ENCODE results near the gene MPRIP. TPM values are rescaled to one million over a fixed set of nuclear protein-coding genes. Genes with fewer than 3 reads are reported as not detected.

MPRIP gene
- total and polyA plus RNA-seq, 12 donors: 88.5 to 234 (median 175) TPM

GRCh38 chr17:17239832-17240231 lies 197.6 kb downstream of the MPRIP start:
- Histone ChIP-seq H3K27me3 (no peaks in the 10 kb centered on the region), H3K36me3 (replicated peaks in 1 of 2) (no peaks in the 10 kb centered on the region), H3K4me3 (no peak overlapping the region), H3K27ac (no peak overlapping the region), H3K4me1 (replicated peaks in 1 of 2) (peaks cover 13 to 19% of the 10 kb centered on the region in 2 donors), H3K9me3 (replicated peaks in 1 of 3) (no peaks in the 10 kb centered on the region)
- intact Hi-C loops (cut with DNase I): no loop called here
- DNase-seq: no peak
- TF ChIP-seq CTCF (IDR thresholded peaks at IDR 0.05): no peak
- 46 to 64% (median 56%) methylated on average over 1 of the region's 1 CpG for WGBS, 4 donors

- 80 to 89% (median 84%) methylated on average over 10 of the region's 10 CpGs for WGBS, 4 donors
- TF ChIP-seq CTCF (IDR thresholded peaks at IDR 0.05) (no peak), POLR2A (IDR thresholded peaks at IDR 0.05) (no peak)
- Histone ChIP-seq H3K27me3 (no peaks in the 10 kb centered on the region), H3K4me1 (replicated peaks in 1 of 2) (peaks cover 4% of the 10 kb centered on the region in 2 donors), H3K9me3 (replicated peaks in 1 of 3) (no peaks in the 10 kb centered on the region), H3K36me3 (replicated peaks in 1 of 2) (peaks cover 0 to 13% of the 10 kb centered on the region in 2 donors), H3K4me3 (no peak overlapping the region), H3K27ac (no peak overlapping the region)
- DNase-seq: no peak
- intact Hi-C loops (cut with DNase I): no loop called here
Measured at GRCh38 chr17:17241656-17242055, 199.4 kb downstream of the MPRIP start.

- Histone ChIP-seq H3K27me3 (no peaks in the 10 kb centered on the region), H3K4me3 (no peak overlapping the region), H3K4me1 (replicated peaks in 1 of 2) (peaks cover 4% of the 10 kb centered on the region in 2 donors), H3K9me3 (replicated peaks in 1 of 3) (no peaks in the 10 kb centered on the region), H3K27ac (no peak overlapping the region), H3K36me3 (replicated peaks in 1 of 2) (peaks cover 0 to 19% of the 10 kb centered on the region in 2 donors)
- 87 to 100% (median 93%) methylated on average over 2 to 7 of the region's 7 CpGs for WGBS, 4 donors
- intact Hi-C loops (cut with DNase I): no loop called here
- TF ChIP-seq CTCF (IDR thresholded peaks at IDR 0.05) (no peak), POLR2A (IDR thresholded peaks at IDR 0.05) (no peak)
- DNase-seq: peak in 1 of 7 donors; percentile 45
Measured at GRCh38 chr17:17242246-17242645, 200.0 kb downstream of the MPRIP start.

Small RNAs within 50 kb of the gene (small RNA-seq; reads per million reads assigned to genes)
- 0 reads per million in 2 donors for gene RNU6-767P

Other genes with a start within 250 kb of the MPRIP start
- gene TNFRSF13B, start 70.3 kb upstream of the MPRIP start, total RNA-seq: not detected
- under 1 TPM in 2 of 3 donors, not detected in 1; 0.18 to 0.48 TPM for gene TNFRSF13B, start 70.3 kb upstream of the MPRIP start, polyA plus RNA-seq
- gene PLD6, start 163.9 kb downstream of the MPRIP start, total RNA-seq: 10 to 100 TPM in 1 of 9 donors, 1 to 10 TPM in 8; 1.9 to 14.2 (median 3.3) TPM
- 1 to 10 TPM; 3.1 to 5.1 (median 3.1) TPM for gene PLD6, start 163.9 kb downstream of the MPRIP start, polyA plus RNA-seq
- 100 to 1,000 TPM in 1 of 9 donors, 10 to 100 TPM in 8; 16.4 to 101 (median 34.3) TPM for gene FLCN, start 194.7 kb downstream of the MPRIP start, total RNA-seq
- 10 to 100 TPM; 10.2 to 45.5 (median 11.9) TPM for gene FLCN, start 194.7 kb downstream of the MPRIP start, polyA plus RNA-seq
- gene COPS3, start 238.8 kb downstream of the MPRIP start, total RNA-seq: 10 to 100 TPM; 39.4 to 83.5 (median 53.6) TPM
- 100 to 1,000 TPM in 1 of 3 donors, 10 to 100 TPM in 2; 18.7 to 140 (median 27.2) TPM for gene COPS3, start 238.8 kb downstream of the MPRIP start, polyA plus RNA-seq